ENCODE measurements around the gene KCNJ3. TPM values are rescaled to one million over a fixed set of nuclear protein-coding genes. Genes with fewer than 3 reads are reported as not detected.

Gene KCNJ3
- total RNA-seq, 1 donor from 2014 or later = 1.5 TPM

DNA sequence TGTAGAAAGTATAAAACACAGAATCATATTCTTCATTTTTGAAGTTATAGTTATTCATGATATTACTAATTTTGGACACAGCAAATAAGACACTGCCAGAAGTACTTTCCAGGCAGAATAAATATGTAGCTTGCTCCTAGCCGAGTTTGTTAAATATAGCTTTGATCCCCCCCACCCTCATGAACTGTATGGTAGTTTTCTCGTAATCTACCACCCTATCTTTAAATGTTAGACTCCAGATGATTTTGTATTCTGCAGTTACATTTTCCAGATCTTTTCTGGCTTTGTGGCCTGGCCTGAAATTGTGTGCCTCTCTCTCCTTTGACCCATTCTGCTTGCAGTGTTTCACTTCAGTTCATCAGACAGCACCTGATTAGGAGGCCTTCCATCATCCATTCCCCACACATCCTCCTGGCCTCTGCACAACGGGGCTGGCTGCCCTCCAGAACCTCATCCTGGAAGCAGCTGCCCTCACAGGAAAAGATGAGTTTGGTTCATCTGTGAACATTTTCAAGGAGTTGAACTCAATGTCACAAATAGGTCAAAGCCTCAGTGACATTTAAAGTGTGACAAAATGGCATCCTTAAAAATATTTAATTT lies 4.7 kb upstream of the KCNJ3 start:
- intact Hi-C loops (cut with DNase I) = loop anchor here (5.0 to 10.0 kb wide), 2 partner anchors 72 to 239 kb away; no protein-coding TSS in a partner anchor
- H3K27ac ChIP-seq = no peak overlapping the region
- H3K4me1 ChIP-seq = peaks cover 0 to 5% of the 10 kb centered on the region in 2 donors
- TF ChIP-seq CTCF (IDR thresholded peaks at IDR 0.05) = no peak
- H3K27me3 ChIP-seq = no peaks in the 10 kb centered on the region
- no peaks in the 10 kb centered on the region for H3K9me3 ChIP-seq
- DNase-seq (ENCODE audit: low spot score in 2 of 2) = no peak
- no peak overlapping the region for H3K4me3 ChIP-seq
- no peaks in the 10 kb centered on the region for H3K36me3 ChIP-seq

- Histone ChIP-seq H3K4me3 (no peak overlapping the region), H3K36me3 (no peaks in the 10 kb centered on the region), H3K4me1 (peaks cover 0 to 5% of the 10 kb centered on the region in 2 donors), H3K9me3 (no peaks in the 10 kb centered on the region), H3K27ac (no peak overlapping the region), H3K27me3 (no peaks in the 10 kb centered on the region)
- intact Hi-C loops (cut with DNase I) = loop anchor here (5.0 to 10.0 kb wide), 2 partner anchors 73 to 240 kb away; no protein-coding TSS in a partner anchor
- TF ChIP-seq CTCF (IDR thresholded peaks at IDR 0.05) = no peak
- DNase-seq (ENCODE audit: low spot score in 2 of 2) = no peak
Observed at GRCh38 chr2:154694881-154695280, 3.6 kb upstream of the KCNJ3 start.

DNA sequence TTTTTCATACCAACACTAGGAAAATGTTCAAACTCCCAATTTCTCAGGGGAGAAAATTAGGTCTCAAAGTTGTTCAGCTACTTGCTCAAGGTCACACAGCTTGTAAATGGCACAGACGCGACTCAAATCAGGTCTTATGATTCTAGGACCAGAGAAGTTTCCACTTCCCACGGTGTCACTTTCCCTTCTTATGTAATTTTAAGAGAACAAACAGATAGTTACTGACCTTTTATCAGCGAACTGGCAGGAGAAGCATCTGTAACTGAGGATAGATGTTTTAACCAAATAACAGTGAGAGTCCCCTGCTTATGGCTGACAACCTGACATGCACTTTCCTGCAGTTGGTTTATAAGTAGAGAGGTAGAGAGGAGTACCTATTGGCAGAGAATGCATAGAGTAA lies 2.1 kb upstream of the KCNJ3 start:
- no peaks in the 10 kb centered on the region for H3K27me3 ChIP-seq
- TF ChIP-seq CTCF (IDR thresholded peaks at IDR 0.05) = no peak
- H3K9me3 ChIP-seq = no peaks in the 10 kb centered on the region
- no peak overlapping the region for H3K27ac ChIP-seq
- intact Hi-C loops (cut with DNase I) = loop anchor here (10.0 kb wide), 1 partner anchor 242 kb away; no protein-coding TSS in a partner anchor
- H3K4me1 ChIP-seq = peaks cover 0 to 5% of the 10 kb centered on the region in 2 donors
- H3K36me3 ChIP-seq = no peaks in the 10 kb centered on the region
- no peak for DNase-seq (ENCODE audit: low spot score in 2 of 2)
- H3K4me3 ChIP-seq = peak overlapping the region in 1 of 2 donors; percentile 75

DNA sequence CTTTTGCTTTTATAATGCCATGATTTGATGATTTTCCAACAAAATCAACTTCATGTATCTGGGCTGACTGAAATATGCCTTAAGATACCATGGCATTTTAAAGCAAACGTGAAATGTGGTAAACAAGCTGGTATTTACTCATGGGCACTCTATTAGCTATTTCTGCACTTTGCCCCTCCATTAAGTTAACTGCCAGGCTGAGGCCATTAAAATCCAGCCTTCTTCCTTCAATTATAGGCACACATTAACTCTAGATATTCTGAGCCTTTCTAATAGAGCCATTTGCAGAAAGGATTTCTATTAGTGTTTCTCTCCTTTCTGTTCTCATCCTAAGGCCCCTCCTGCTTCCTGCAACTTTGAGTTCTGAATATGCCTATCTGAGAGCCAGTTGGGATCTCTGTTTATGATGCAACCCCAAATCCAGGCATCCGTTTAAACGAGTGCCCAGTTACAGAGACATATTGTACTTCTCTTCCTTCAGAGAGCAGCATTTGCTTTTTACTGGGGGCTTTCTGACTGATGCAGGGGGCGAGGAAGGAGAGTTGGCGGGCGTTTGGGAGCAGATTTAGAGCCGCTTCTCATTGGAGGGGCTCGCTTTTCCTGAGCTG lies 1.6 kb upstream of the KCNJ3 start:
- H3K27me3 ChIP-seq = no peaks in the 10 kb centered on the region
- peaks cover 0 to 5% of the 10 kb centered on the region in 2 donors for H3K4me1 ChIP-seq
- peak overlapping the region in 1 of 2 donors; percentile 58 for H3K27ac ChIP-seq
- no peaks in the 10 kb centered on the region for H3K9me3 ChIP-seq
- no peak for TF ChIP-seq CTCF (IDR thresholded peaks at IDR 0.05)
- peak overlapping the region; percentile 64 to 75 for H3K4me3 ChIP-seq
- intact Hi-C loops (cut with DNase I) = loop anchor here (10.0 kb wide), 1 partner anchor 242 kb away; no protein-coding TSS in a partner anchor
- DNase-seq (ENCODE audit: low spot score in 2 of 2) = no peak
- no peaks in the 10 kb centered on the region for H3K36me3 ChIP-seq

DNA sequence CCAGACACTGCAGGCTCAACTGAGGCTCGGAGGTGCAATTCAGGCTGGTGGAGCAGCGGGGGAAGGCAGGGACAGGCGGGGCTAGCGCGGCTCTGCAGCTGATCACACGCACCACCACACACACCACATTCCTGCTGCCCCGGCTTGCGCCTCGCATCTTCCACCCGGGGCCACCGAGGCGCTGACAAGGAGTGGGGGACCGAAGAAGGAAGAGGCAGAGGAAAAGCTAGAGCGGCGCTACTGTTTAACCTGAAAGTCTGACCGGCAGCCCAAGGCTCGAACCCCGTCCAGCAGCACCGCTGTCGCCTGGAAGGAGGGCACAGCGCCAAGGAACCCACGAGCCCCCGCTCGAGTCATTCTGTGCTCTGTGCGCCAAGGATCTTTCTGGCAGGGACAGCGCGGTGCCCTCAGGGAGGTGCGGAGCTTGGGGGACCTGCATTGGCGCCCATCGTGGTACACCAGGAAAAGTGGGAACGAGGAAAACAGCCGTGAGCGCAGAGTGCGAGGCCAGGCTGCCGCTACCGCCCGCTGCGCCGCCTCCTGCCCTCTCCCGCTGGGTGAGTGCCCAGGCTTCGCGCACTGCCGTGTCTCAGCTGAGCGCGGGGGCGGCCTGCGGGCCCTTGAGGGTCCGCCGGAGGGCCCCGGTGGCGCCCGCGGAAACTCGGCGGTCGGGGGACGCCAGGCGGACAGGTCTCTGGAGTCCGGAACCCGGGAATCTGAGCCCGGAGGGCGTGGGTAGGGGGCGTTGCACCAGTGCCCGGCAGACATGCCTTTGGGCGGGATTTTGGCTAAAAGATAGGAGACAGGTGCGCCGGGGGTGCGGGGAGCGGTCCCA lies 860 bp upstream of the KCNJ3 start:
- H3K4me1 ChIP-seq = peaks cover 0 to 4% of the 10 kb centered on the region in 2 donors
- peak overlapping the region; percentile 64 to 75 for H3K4me3 ChIP-seq
- no peaks in the 10 kb centered on the region for H3K27me3 ChIP-seq
- H3K36me3 ChIP-seq = no peaks in the 10 kb centered on the region
- peak in 1 of 2 donors; percentile 67 for DNase-seq (ENCODE audit: low spot score in 2 of 2)
- peak overlapping the region; percentile 58 for H3K27ac ChIP-seq
- intact Hi-C loops (cut with DNase I) = loop anchor here (10.0 kb wide), 1 partner anchor 243 kb away; no protein-coding TSS in a partner anchor
- TF ChIP-seq CTCF (IDR thresholded peaks at IDR 0.05) = no peak
- H3K9me3 ChIP-seq = no peaks in the 10 kb centered on the region
